Measurements from ENCODE around the gene CNGA3. TPM values are rescaled to one million over a fixed set of nuclear protein-coding genes. Genes with fewer than 3 reads are reported as not detected.

The CNGA3 gene
- total and polyA plus RNA-seq, 2 of the 8 experiments (the other 6 are each of a cell fraction or from before 2014, with no cell fraction given) = 0.02 TPM; not detected in 1

GRCh38 chr2:98357849-98358248 is 11.6 kb downstream of the CNGA3 start:
- TF ChIP-seq HDAC2 (IDR thresholded peaks at IDR 0.05; ENCODE audit: borderline replicate concordance in 1 of 2, low read depth in 2 of 2, low read length in 2 of 2) = no peak
- TF ChIP-seq EZH2 (IDR thresholded peaks at IDR 0.05; ENCODE audit: low read depth, low read length, severe bottlenecking) = no peak
- no peak for TF ChIP-seq RFX5 (IDR thresholded peaks at IDR 0.05; ENCODE audit: borderline replicate concordance, low read depth, low read length)
- TF ChIP-seq CBX5 (IDR thresholded peaks at IDR 0.05; ENCODE audit: low read depth, low read length) = no peak
- TF ChIP-seq TAF1 (IDR thresholded peaks at IDR 0.05; ENCODE audit: low read depth, low read length) = no peak
- TF ChIP-seq TBP (IDR thresholded peaks at IDR 0.05; ENCODE audit: low read depth, low read length) = no peak
- no peak for TF ChIP-seq SIX5 (IDR thresholded peaks at IDR 0.05; ENCODE audit: low read depth, low read length)
- Histone ChIP-seq H3K27ac (ENCODE audit: low read depth, low read length) (no peak overlapping the region), H4K91ac (replicated peaks; ENCODE audit: insufficient read length, low read length) (no peak overlapping the region), H2BK120ac (replicated peaks; ENCODE audit: low read depth, low read length) (no peak overlapping the region), H2AFZ (ENCODE audit: low read length) (no peak overlapping the region), H2BK20ac (ENCODE audit: low read length) (no peak overlapping the region), H3K79me1 (ENCODE audit: low read depth, low read length) (no peaks in the 10 kb centered on the region), H3K9me3 (ENCODE audit: insufficient read depth in 2 of 2, low read depth in 1 of 2, low read length in 1 of 2) (peaks cover 0 to 3% of the 10 kb centered on the region in 2 experiments; a peak in 1 of 4 replicates), H3K4ac (replicated peaks; ENCODE audit: insufficient read length, low read depth, low read length) (no peak overlapping the region), H2BK15ac (ENCODE audit: low read length) (no peak overlapping the region), H3K4me1 (replicated peaks in 1 of 4; ENCODE audit: control insufficient read depth in 3 of 4, insufficient read depth in 4 of 4, low read length in 3 of 4) (no peaks in the 10 kb centered on the region), H2BK5ac (ENCODE audit: low read depth, low read length) (no peak overlapping the region), H4K8ac (ENCODE audit: extremely low read depth, insufficient read depth, low read length) (no peak overlapping the region), H4K5ac (ENCODE audit: insufficient read length, low read depth, low read length) (no peak overlapping the region), H3K23ac (ENCODE audit: insufficient read length) (no peak overlapping the region), H3K23me2 (ENCODE audit: low read depth, low read length) (no peaks in the 10 kb centered on the region), H2AK5ac (ENCODE audit: low read depth, low read length) (no peak overlapping the region), H4K20me1 (replicated peaks in 1 of 2; ENCODE audit: control insufficient read depth in 1 of 2, insufficient read depth in 2 of 2, low read length in 2 of 2) (no peaks in the 10 kb centered on the region), H3K4me3 (ENCODE audit: extremely low read depth in 1 of 4, insufficient read depth in 2 of 4, low read depth in 3 of 4, low read length in 4 of 4) (no peak overlapping the region), H3K18ac (ENCODE audit: extremely low read depth, low read length) (no peak overlapping the region), H3K14ac (ENCODE audit: insufficient read length) (no peak overlapping the region), H2BK12ac (ENCODE audit: low read depth, low read length) (no peak overlapping the region), H3K79me2 (ENCODE audit: control insufficient read depth in 1 of 2, insufficient read depth in 2 of 2, low read length in 2 of 2) (no peaks in the 10 kb centered on the region), H3K27me3 (replicated peaks in 1 of 4; ENCODE audit: control insufficient read depth in 3 of 4, extremely low read depth in 1 of 4, insufficient read depth in 3 of 4, low read length in 3 of 4) (peaks cover 0 to 1% (median 0%) of the 10 kb centered on the region in 4 experiments; a peak in 2 of 7 replicates), H3K36me3 (ENCODE audit: control insufficient read depth in 2 of 4, insufficient read depth in 4 of 4, low read length in 3 of 4) (no peaks in the 10 kb centered on the region), H3K4me2 (ENCODE audit: insufficient read depth in 1 of 2, low read depth in 2 of 2, low read length in 2 of 2) (no peak overlapping the region), H3K9ac (replicated peaks in 1 of 4; ENCODE audit: extremely low read depth in 1 of 4, low read depth in 3 of 4, low read length in 3 of 4) (no peak overlapping the region), H3K56ac (replicated peaks; ENCODE audit: insufficient read length, low read depth, low read length) (no peak overlapping the region)
- 90% methylated on average over 3 of the region's 3 CpGs; no CpG with 5 or more reads in 1 of the 2 experiments for WGBS, 2 experiments (ENCODE audit: extremely low coverage in 1 of 2, insufficient coverage in 1 of 2, insufficient read length in 1 of 2, insufficient replicate concordance in 2 of 2, low coverage in 1 of 2, low lambda C conversion rate in 2 of 2, missing lambda C conversion rate in 1 of 2)
- CTCF ChIA-PET (ENCODE audit: partially characterized antibody) = no interaction called here
- FAIRE-seq (no peak), DNase-seq (ENCODE audit: low read depth in 1 of 2, low spot score in 2 of 2) (peak in 1 of 2 experiments; percentile 16)
- POLR2A ChIA-PET (ENCODE audit: partially characterized antibody) = no interaction called here
